ENCODE results near the gene IPO5.

DNA sequence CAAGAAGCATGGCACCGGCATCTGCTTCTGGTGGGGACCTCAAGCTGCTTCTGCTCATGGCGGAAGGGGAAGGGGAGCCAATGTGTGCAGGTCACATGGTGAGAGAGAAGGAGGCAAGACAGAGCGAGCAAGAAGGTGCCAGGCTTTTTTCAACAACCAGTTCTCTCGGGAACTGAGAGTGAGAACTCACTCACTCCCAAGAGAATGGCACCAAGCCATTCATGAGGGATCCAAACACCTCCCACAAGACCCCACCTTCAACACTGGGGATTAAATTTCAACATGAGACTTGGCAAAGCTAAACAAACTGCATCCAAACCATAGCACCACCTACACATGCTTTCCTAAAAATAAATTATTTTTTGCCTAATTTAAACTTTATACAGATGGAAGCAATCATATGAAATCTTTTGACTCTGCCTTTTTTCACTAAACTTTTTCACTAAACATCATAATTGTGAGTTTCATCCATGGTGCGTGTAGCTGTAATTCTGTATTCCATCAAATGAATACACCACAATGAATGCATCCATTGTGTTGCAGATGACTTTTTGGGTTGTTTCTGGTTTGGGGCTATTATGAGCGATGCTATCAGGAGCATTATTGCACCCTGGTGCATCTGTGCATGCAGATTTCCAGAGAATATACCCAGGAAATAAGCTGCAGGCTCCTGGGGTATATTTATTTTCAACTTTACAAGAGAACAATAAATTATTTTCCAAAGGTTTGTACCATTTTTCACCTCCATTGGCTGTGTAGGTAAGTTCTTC, 14.6 kb upstream of the IPO5 start:
- TF ChIP-seq, protein P1, sequence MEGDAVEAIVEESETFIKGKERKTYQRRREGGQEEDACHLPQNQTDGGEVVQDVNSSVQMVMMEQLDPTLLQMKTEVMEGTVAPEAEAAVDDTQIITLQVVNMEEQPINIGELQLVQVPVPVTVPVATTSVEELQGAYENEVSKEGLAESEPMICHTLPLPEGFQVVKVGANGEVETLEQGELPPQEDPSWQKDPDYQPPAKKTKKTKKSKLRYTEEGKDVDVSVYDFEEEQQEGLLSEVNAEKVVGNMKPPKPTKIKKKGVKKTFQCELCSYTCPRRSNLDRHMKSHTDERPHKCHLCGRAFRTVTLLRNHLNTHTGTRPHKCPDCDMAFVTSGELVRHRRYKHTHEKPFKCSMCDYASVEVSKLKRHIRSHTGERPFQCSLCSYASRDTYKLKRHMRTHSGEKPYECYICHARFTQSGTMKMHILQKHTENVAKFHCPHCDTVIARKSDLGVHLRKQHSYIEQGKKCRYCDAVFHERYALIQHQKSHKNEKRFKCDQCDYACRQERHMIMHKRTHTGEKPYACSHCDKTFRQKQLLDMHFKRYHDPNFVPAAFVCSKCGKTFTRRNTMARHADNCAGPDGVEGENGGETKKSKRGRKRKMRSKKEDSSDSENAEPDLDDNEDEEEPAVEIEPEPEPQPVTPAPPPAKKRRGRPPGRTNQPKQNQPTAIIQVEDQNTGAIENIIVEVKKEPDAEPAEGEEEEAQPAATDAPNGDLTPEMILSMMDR (IDR thresholded peaks at IDR 0.05; ENCODE audit: borderline replicate concordance, extremely low read depth, low read length, poor library complexity, severe bottlenecking): no peak
- TF ChIP-seq EZH2 (IDR thresholded peaks at IDR 0.05; ENCODE audit: borderline replicate concordance, low read depth, low read length, severe bottlenecking): no peak
